ENCODE data around the gene RHOBTB1.
A peak's percentile ranks its signal among the peaks of the same experiment; 100 is the strongest.
"Not testable (repeated sequence)": the region's sequence is repeated elsewhere in the genome, so short reads cannot be mapped to it uniquely, and the experiment has no call there.

Gene RHOBTB1

GRCh38 chr10:60972181-60972580, 28.2 kb upstream of the RHOBTB1 start:
- Mint-ChIP-seq H3K27me3 (peaks cover 25% of the 10 kb centered on the region), H3K4me1 (peaks cover 19% of the 10 kb centered on the region)
- H3K9me3 Mint-ChIP-seq, H3K27ac Mint-ChIP-seq, H3K4me3 Mint-ChIP-seq, ATAC-seq, H3K36me3 Mint-ChIP-seq: not testable (repeated sequence)

DNA sequence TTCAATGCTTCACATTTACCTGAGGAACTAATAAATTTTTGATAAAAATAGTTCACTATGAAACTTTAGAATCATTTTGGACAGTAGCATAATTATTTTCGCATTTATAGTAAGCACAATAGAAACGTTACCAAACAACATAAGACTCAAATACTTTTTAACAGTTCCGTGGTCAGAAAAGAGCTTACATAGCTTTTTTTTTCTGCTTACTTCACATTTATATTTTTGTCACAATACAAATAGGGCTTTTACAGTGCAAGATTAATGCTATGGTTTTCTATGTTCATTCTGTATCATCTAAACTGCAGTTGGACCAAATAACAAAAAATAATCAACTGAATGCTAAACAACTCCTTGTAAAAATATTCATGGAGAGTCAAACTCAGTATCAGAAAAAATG, 26.5 kb upstream of the RHOBTB1 start:
- H3K4me1 Mint-ChIP-seq = peaks cover 15% of the 10 kb centered on the region
- H3K36me3 Mint-ChIP-seq = no peaks in the 10 kb centered on the region
- no peaks in the 10 kb centered on the region for H3K9me3 Mint-ChIP-seq
- no peak overlapping the region for H3K4me3 Mint-ChIP-seq
- no peak for ATAC-seq
- no peak overlapping the region for H3K27ac Mint-ChIP-seq
- peaks cover 32% of the 10 kb centered on the region for H3K27me3 Mint-ChIP-seq

DNA sequence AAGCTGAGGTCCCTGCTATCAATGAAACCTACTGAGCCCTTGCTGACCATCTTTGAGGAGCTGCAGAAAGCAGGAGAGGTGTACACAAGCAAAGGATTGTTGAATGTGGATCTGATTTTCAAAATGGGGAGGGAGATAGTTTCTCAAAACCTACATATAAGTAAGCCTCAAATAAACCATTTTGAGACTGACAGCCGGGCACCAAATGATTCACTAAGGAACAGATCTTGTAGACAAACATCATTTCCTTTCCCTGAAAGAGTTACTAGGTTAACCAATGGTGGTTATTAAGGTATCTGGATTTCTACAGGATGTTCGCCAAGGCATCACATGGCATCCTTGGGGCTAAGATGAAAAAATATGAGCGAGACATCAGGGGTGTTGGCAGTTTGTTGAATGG, 24.5 kb upstream of the RHOBTB1 start:
- Mint-ChIP-seq H3K4me3 (no peak overlapping the region), H3K9me3 (no peaks in the 10 kb centered on the region), H3K27ac (no peak overlapping the region), H3K27me3 (peaks cover 32% of the 10 kb centered on the region), H3K4me1 (peaks cover 15% of the 10 kb centered on the region), H3K36me3 (no peaks in the 10 kb centered on the region)
- ATAC-seq = no peak

- Mint-ChIP-seq H3K36me3 (no peaks in the 10 kb centered on the region), H3K4me3 (no peak overlapping the region), H3K9me3 (no peaks in the 10 kb centered on the region), H3K27me3 (peaks cover 32% of the 10 kb centered on the region), H3K27ac (no peak overlapping the region), H3K4me1 (peaks cover 15% of the 10 kb centered on the region)
- ATAC-seq = no peak
These were observed 24.0 kb upstream of the RHOBTB1 start for GRCh38 chr10:60967854-60968484.

- H3K36me3 Mint-ChIP-seq = no peaks in the 10 kb centered on the region
- peaks cover 32% of the 10 kb centered on the region for H3K27me3 Mint-ChIP-seq
- H3K9me3 Mint-ChIP-seq = no peaks in the 10 kb centered on the region
- no peak overlapping the region for H3K27ac Mint-ChIP-seq
- no peak overlapping the region for H3K4me3 Mint-ChIP-seq
- no peak for ATAC-seq
- peaks cover 15% of the 10 kb centered on the region for H3K4me1 Mint-ChIP-seq
These were observed 23.3 kb upstream of the RHOBTB1 start for GRCh38 chr10:60967260-60967659.

- Mint-ChIP-seq H3K4me1 (peaks cover 23% of the 10 kb centered on the region), H3K4me3 (no peak overlapping the region), H3K36me3 (no peaks in the 10 kb centered on the region), H3K27ac (no peak overlapping the region), H3K9me3 (no peaks in the 10 kb centered on the region), H3K27me3 (peaks cover 32% of the 10 kb centered on the region)
- ATAC-seq = no peak
These were observed 21.7 kb upstream of the RHOBTB1 start for GRCh38 chr10:60965696-60966095.

DNA sequence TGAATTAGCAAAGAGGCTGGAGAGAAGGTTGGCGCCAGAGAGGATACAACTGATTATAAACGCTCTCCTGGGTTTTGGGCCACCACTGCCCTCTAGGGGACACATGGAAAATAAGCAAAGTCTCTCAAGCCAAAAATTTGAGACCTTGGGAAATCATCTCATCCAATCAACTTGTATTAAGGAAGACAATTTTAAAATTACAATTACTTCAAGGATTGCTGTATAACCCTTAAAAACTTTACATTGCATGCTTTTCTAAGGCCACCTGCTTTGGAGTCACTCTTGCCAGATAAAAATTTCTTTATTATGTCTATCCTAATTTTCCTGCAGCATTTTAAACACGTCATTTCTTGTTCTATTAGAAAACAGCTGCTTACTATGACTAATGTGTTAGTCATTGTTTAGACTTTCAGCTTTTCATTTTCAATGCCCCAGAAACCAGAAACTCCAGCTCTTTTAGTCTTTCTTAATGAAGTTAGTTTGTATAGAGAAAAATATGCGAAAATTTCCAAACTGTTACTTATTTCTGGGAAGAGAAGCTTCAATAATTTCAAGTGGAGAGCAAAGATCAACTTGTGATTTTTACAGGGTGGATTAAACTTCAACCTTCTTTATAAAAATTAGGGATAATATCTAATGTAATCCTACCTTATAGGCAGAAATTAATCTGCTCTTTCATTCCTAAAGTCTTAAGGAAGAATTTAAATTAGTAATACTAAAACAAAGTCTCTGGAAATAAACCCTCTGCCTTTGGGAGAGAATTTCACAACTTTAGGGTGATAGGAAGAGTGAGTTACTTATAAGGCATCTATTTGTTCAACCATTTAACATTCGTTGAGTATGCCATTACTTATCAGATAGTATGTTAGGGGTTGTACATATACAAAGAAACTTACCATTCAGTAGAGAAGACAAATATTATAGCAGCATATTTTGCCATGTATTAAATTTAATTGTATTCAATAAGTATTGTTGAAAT, 20.6 kb upstream of the RHOBTB1 start:
- H3K4me3 Mint-ChIP-seq = no peak overlapping the region
- peaks cover 26% of the 10 kb centered on the region for H3K4me1 Mint-ChIP-seq
- H3K9me3 Mint-ChIP-seq = no peaks in the 10 kb centered on the region
- no peaks in the 10 kb centered on the region for H3K36me3 Mint-ChIP-seq
- H3K27me3 Mint-ChIP-seq = peaks cover 31% of the 10 kb centered on the region
- H3K27ac Mint-ChIP-seq = no peak overlapping the region
- ATAC-seq = no peak

- Mint-ChIP-seq H3K4me1 (peaks cover 26% of the 10 kb centered on the region), H3K27ac (no peak overlapping the region), H3K27me3 (peaks cover 22% of the 10 kb centered on the region), H3K9me3 (no peaks in the 10 kb centered on the region), H3K4me3 (no peak overlapping the region), H3K36me3 (no peaks in the 10 kb centered on the region)
- no peak for ATAC-seq
These were observed 19.7 kb upstream of the RHOBTB1 start for GRCh38 chr10:60963441-60964256.

GRCh38 chr10:60962946-60963345, 19.0 kb upstream of the RHOBTB1 start:
- peaks cover 15% of the 10 kb centered on the region for H3K27me3 Mint-ChIP-seq
- no peak for ATAC-seq

DNA sequence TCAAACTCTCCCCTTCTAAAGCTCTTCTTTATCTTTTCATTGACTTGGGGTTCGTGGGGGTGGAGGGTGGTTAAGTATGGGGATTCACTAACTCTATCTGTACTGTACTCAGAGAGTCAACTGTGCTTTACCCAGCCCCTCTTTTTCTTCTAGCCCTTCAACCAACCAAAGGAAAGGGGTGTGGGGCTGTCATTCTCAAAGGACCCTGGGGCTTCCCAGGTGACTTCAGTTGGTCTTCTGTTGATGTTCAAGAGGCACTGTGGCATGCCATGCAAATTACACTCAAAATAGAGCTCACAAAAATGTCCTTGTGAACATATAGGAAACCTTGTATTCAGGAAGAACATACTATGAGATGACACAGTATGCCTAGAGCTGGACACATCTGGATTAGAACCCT, 16.9 kb upstream of the RHOBTB1 start:
- Mint-ChIP-seq H3K27me3 (no peaks in the 10 kb centered on the region), H3K9me3 (no peaks in the 10 kb centered on the region), H3K36me3 (no peaks in the 10 kb centered on the region), H3K4me1 (peaks cover 11% of the 10 kb centered on the region), H3K4me3 (no peak overlapping the region), H3K27ac (no peak overlapping the region)
- peak; percentile 60 for ATAC-seq

More at GRCh38 chr10:60962946-60963345, 19.0 kb upstream of the RHOBTB1 start:
- no peaks in the 10 kb centered on the region for H3K36me3 Mint-ChIP-seq
- H3K4me1 Mint-ChIP-seq = peaks cover 19% of the 10 kb centered on the region
- no peak overlapping the region for H3K4me3 Mint-ChIP-seq
- no peaks in the 10 kb centered on the region for H3K9me3 Mint-ChIP-seq
- no peak overlapping the region for H3K27ac Mint-ChIP-seq

GRCh38 chr10:60960031-60960430, 16.0 kb upstream of the RHOBTB1 start:
- H3K4me3 Mint-ChIP-seq = no peak overlapping the region
- H3K36me3 Mint-ChIP-seq = no peaks in the 10 kb centered on the region
- ATAC-seq = no peak
- H3K4me1 Mint-ChIP-seq = peaks cover 11% of the 10 kb centered on the region
- no peaks in the 10 kb centered on the region for H3K9me3 Mint-ChIP-seq
- no peak overlapping the region for H3K27ac Mint-ChIP-seq
- H3K27me3 Mint-ChIP-seq = no peaks in the 10 kb centered on the region

DNA sequence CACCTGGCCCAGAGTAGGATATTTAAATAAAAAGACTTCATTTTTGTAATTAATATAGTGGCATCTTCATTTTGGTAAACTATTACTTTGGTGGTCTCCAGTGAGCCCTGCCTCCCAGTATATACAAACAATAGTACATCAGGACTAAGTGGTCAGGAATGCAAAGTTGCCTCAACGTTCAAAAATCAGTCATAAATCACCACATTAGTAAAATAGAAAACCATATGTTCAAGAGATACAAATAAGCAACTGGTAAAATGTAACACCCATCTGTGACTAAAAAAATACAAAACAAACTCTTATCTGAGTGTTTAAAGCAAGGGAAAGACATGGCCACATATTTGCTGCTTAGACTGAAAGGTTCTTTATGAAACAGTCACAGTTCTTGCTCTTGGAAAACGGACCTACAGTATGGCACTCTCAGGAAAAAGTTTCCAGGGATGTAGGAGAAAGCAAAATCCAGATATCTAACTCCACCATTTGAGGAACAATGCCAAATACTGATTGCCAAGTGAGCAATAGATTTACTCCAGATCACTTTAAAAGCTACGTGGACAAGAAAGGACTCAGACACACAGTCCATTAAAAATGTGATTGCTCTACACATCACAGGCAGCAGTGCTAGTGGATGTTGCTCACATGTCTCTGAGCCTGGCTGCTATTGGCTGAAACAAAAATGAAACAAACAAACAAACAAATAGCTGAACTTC, 15.1 kb upstream of the RHOBTB1 start:
- Mint-ChIP-seq H3K9me3 (no peaks in the 10 kb centered on the region), H3K4me1 (peaks cover 11% of the 10 kb centered on the region), H3K27me3 (no peaks in the 10 kb centered on the region), H3K4me3 (no peak overlapping the region), H3K36me3 (no peaks in the 10 kb centered on the region), H3K27ac (no peak overlapping the region)
- ATAC-seq = no peak

DNA sequence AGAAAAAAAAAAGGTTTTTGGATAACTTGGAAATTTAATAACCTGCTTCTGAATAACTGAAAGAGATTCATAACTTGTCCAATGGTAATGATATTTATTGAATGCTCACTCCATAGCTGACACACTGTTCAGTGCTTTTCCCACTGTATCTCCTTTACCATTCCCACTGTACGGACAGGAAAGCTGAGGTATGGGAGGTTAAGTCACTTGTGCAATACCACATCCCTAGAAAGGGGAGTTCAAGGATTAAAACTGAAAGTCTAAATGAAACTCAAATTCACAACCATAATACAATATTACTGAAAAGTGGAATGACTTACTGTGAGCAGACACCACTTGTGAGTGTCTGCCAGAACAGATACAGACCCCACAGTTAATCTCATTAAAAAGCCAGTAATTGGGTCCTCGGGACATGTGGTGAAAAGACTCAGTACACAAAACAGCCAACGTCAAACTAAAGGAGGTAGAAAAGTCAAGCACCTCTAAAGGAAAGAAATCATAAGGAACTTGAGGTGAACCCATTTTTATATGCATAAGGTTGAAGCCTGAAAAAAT, 13.8 kb upstream of the RHOBTB1 start:
- Mint-ChIP-seq H3K36me3 (no peaks in the 10 kb centered on the region), H3K4me3 (no peak overlapping the region), H3K27ac (no peak overlapping the region), H3K4me1 (peaks cover 11% of the 10 kb centered on the region), H3K27me3 (no peaks in the 10 kb centered on the region), H3K9me3 (no peaks in the 10 kb centered on the region)
- no peak for ATAC-seq

GRCh38 chr10:60955957-60956425, 12.0 kb upstream of the RHOBTB1 start:
- no peak for ATAC-seq
- H3K9me3 Mint-ChIP-seq = no peaks in the 10 kb centered on the region
- no peak overlapping the region for H3K27ac Mint-ChIP-seq
- no peak overlapping the region for H3K4me3 Mint-ChIP-seq
- H3K36me3 Mint-ChIP-seq = no peaks in the 10 kb centered on the region
- no peaks in the 10 kb centered on the region for H3K27me3 Mint-ChIP-seq
- H3K4me1 Mint-ChIP-seq = peaks cover 6% of the 10 kb centered on the region
